ENCODE data around the gene WDFY4. TPM values are rescaled to one million over a fixed set of nuclear protein-coding genes. Genes with fewer than 3 reads are reported as not detected.

WDFY4 gene
- total RNA-seq, 1 donor from 2014 or later: 26.5 TPM

DNA sequence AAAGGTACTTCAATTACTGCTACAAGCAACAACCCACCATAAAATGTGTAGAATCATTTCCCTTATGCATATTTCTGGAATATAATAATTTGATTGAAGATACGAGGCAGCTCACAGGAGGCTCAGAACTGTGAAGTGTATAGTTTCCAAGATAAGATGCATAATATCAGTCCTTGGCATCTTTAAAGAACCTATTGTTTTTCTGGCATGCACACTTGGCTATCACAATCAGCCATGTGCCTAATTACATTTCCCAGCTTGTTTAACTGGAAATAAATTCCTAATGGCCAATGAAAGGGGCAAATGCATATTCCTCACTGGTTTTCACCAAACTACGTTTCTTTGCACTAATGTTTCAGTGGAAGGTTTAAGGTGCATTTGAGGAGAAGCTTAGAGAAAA is 338.4 kb downstream of the WDFY4 start:
- Histone ChIP-seq H3K27me3 (no peaks in the 10 kb centered on the region), H3K4me3 (no peak overlapping the region), H3K36me3 (peaks cover 5% of the 10 kb centered on the region), H3K4me1 (peaks cover 3% of the 10 kb centered on the region), H3K9me3 (no peaks in the 10 kb centered on the region), H3K27ac (no peak overlapping the region)
- intact Hi-C loops (cut with DNase I): no loop called here
- TF ChIP-seq, protein P1, sequence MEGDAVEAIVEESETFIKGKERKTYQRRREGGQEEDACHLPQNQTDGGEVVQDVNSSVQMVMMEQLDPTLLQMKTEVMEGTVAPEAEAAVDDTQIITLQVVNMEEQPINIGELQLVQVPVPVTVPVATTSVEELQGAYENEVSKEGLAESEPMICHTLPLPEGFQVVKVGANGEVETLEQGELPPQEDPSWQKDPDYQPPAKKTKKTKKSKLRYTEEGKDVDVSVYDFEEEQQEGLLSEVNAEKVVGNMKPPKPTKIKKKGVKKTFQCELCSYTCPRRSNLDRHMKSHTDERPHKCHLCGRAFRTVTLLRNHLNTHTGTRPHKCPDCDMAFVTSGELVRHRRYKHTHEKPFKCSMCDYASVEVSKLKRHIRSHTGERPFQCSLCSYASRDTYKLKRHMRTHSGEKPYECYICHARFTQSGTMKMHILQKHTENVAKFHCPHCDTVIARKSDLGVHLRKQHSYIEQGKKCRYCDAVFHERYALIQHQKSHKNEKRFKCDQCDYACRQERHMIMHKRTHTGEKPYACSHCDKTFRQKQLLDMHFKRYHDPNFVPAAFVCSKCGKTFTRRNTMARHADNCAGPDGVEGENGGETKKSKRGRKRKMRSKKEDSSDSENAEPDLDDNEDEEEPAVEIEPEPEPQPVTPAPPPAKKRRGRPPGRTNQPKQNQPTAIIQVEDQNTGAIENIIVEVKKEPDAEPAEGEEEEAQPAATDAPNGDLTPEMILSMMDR (IDR thresholded peaks at IDR 0.05): no peak
- ATAC-seq (no peak), DNase-seq (no peak)

DNA sequence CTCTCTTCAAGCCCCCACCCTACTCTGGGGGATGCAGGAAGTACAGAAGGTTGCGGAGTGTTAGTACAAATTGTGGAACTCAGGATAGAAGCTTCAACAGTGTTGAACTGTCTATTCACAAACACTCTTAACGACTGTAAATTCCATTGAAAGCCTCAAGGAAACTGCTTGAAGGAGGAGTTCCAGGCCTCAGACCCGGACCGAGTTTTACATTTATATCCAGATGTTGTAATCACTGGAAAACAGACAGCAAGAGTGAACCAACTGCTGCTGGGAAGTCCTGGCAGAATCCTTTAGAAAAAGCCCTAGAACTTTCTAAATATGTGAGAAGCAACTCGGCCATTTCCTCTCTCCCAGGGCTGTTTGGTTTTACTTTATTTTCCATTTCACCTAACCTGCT is 339.1 kb downstream of the WDFY4 start:
- Histone ChIP-seq H3K4me1 (peaks cover 3% of the 10 kb centered on the region), H3K36me3 (peaks cover under 1% of the 10 kb centered on the region), H3K27me3 (no peaks in the 10 kb centered on the region), H3K9me3 (no peaks in the 10 kb centered on the region), H3K4me3 (no peak overlapping the region), H3K27ac (peak overlapping the region; percentile 33)
- DNase-seq (no peak), ATAC-seq (peak; percentile 32)
- intact Hi-C loops (cut with DNase I): no loop called here
- TF ChIP-seq, protein P1 (IDR thresholded peaks at IDR 0.05): no peak

DNA sequence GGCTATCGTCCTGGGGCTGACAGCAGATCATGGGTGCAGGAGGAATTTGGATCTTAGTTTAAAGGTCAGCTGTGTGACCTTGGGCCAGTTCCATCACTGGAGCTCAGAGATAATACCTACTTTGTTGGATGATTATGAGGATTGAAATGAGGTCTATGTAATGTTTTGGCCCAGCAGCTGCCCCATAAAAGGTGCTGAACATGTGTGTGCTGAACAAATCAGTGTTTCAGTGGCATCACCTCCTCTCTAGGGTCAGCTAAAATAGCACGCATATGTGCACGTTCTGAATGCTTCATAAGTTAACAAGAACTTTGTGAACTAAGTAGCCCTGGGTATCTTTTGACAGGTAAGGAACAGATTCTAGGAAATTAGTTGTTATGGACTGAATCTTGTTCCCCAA is 339.8 kb downstream of the WDFY4 start:
- ATAC-seq: no peak
- H3K36me3 ChIP-seq: no peaks in the 10 kb centered on the region
- no peak for DNase-seq
- TF ChIP-seq, protein P1 (IDR thresholded peaks at IDR 0.05): no peak
- intact Hi-C loops (cut with DNase I): no loop called here
- H3K27me3 ChIP-seq: no peaks in the 10 kb centered on the region
- H3K27ac ChIP-seq: peak overlapping the region; percentile 33
- no peaks in the 10 kb centered on the region for H3K9me3 ChIP-seq
- H3K4me3 ChIP-seq: no peak overlapping the region
- peaks cover 3% of the 10 kb centered on the region for H3K4me1 ChIP-seq

DNA sequence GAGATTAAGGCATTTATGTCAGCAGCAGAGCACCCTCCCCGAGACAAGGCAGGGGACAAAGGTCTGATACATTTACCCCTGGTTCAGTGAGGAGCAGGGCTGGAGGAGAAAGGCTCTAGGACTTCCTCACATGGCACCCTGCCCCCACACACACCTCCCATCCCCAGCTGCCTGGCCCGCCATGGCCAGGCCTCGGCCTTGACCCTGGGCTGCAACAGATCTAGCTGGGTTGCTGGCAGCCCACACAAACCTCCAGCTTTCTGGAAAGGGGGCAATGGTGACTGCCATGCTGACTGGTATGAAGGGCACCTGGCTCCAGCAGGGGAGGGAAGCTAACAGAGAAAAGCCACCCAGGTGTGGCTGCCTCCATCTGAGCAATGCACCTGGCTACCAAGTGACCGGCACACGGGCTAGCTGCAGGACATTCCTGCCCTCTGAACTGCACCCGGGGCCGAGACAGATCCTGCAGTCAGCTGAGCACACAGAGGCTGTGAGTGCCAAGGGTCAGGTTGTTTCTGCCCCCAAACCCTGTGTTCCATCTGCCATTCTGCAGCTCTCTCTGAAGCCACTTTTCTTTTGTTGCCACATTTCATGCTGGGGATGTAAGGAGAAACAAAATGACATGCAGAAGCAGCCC is 340.8 kb downstream of the WDFY4 start:
- H3K4me3 ChIP-seq: no peak overlapping the region
- TF ChIP-seq, protein P1 (IDR thresholded peaks at IDR 0.05): no peak
- DNase-seq: peak; percentile 54
- H3K27ac ChIP-seq: peak overlapping the region; percentile 33
- H3K27me3 ChIP-seq: no peaks in the 10 kb centered on the region
- no peak for ATAC-seq
- H3K36me3 ChIP-seq: no peaks in the 10 kb centered on the region
- intact Hi-C loops (cut with DNase I): no loop called here
- H3K4me1 ChIP-seq: peaks cover 3% of the 10 kb centered on the region
- H3K9me3 ChIP-seq: no peaks in the 10 kb centered on the region

DNA sequence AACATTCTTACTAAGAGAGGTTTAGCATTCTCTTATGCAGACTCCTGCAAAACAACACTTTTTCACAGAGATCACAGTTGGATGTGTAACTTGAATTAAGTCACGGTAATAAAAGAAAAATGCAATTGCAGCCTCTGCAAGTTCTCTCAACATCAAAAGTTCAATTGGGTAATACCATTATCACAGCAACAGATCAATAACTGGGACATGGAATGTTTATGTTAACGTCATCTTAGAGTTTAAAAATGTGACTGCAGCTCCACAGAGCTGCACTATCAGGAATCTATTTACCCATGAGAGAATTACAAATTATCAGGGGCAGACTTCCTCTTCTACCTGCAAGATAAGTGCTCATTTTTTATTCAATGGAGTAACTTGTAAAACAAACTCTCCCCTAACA is 344.0 kb downstream of the WDFY4 start:
- Histone ChIP-seq H3K36me3 (no peaks in the 10 kb centered on the region), H3K27me3 (no peaks in the 10 kb centered on the region), H3K27ac (no peak overlapping the region), H3K9me3 (no peaks in the 10 kb centered on the region), H3K4me3 (no peak overlapping the region), H3K4me1 (peaks cover 3% of the 10 kb centered on the region)
- intact Hi-C loops (cut with DNase I): no loop called here
- ATAC-seq (no peak), DNase-seq (no peak)
- TF ChIP-seq, protein P1 (IDR thresholded peaks at IDR 0.05): no peak

DNA sequence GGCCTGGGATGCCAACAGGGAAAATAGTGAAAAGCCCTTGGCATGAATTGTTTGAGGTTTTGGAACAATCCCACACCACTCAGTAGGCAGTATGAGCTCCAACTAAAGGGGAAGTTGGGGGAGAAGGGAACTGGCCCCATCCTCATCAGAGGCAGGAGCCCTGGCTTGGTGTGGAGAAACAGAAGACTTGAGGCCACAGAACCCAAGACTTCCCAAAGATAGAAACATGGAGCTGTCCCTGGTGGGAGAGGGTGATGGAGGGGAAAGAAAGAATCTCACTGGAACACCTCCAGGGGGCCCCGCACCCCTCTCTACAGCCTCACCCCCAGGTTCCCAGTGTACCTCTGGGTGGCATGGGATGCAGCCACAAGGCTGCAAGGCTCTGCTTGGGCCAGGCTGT is 345.0 kb downstream of the WDFY4 start:
- Histone ChIP-seq H3K27me3 (no peaks in the 10 kb centered on the region), H3K9me3 (no peaks in the 10 kb centered on the region), H3K27ac (no peak overlapping the region), H3K4me1 (peaks cover 3% of the 10 kb centered on the region), H3K4me3 (no peak overlapping the region), H3K36me3 (no peaks in the 10 kb centered on the region)
- intact Hi-C loops (cut with DNase I): no loop called here
- DNase-seq (no peak), ATAC-seq (peak; percentile 33)
- TF ChIP-seq, protein P1 (IDR thresholded peaks at IDR 0.05): no peak

Measured in upper lobe of right lung (tissue), 1 donor.